A549 (cell line): Measurements from ENCODE around the gene APOM. TPM values are rescaled to one million over a fixed set of nuclear protein-coding genes. Genes with fewer than 3 reads are reported as not detected.

ENCODE experiments used
- BCL3 ChIP-seq: fragments of >200 bp; sonication (Bioruptor Twin); formaldehyde crosslinking; IDR thresholded peaks from 3 replicates; pipeline ENCODE4 v1.6.1; 2016
- CEBPB ChIP-seq, 2 experiments: fragments of >200 bp in 1 of 2; sonication (Bioruptor Twin) in 1 of 2; formaldehyde crosslinking in 1 of 2; IDR thresholded peaks; 2 replicates each; pipeline ENCODE4 v1.6.1; 2012 to 2016
- EHF ChIP-seq: fragments of 250-450 bp; sonication (Bioruptor Pico); IDR thresholded peaks from 2 replicates; pipeline ENCODE4 v1.5.0; 2020; ENCODE audit warnings: mild to moderate bottlenecking
- FOSL2 ChIP-seq, 2 experiments: fragments of 450-650 bp in 1 of 2; fragments of >200 bp in 1 of 2; sonication (Bioruptor Twin) in 1 of 2; formaldehyde crosslinking; IDR thresholded peaks; 2 replicates each; pipeline versions ENCODE4 v1.5.0 to v1.6.1; 2016 to 2020; ENCODE audit warnings: mild to moderate bottlenecking in 1 of 2, moderate library complexity in 1 of 2
- HES2 ChIP-seq: fragments of >200 bp; sonication (Bioruptor Twin); formaldehyde crosslinking; IDR thresholded peaks from 2 replicates; pipeline ENCODE4 v1.6.1; 2016
- HMGXB4 ChIP-seq: fragments of 250-450 bp; sonication (Bioruptor Pico); IDR thresholded peaks from 2 replicates; pipeline ENCODE4 v1.5.0; 2021; ENCODE audit warnings: mild to moderate bottlenecking, moderate library complexity, borderline replicate concordance
- HOXB13 ChIP-seq: fragments of 250-450 bp; sonication (Bioruptor Pico); IDR thresholded peaks from 2 replicates; pipeline ENCODE4 v1.5.0; 2020; ENCODE audit warnings: low read depth, mild to moderate bottlenecking, moderate library complexity
- HOXB5 ChIP-seq: fragments of 250-450 bp; sonication (Bioruptor Pico); IDR thresholded peaks from 2 replicates; pipeline ENCODE4 v1.5.0; 2020; ENCODE audit warnings: mild to moderate bottlenecking, moderate library complexity
- KDM1A ChIP-seq: fragments of 200-600 bp; sonication (generic); IDR thresholded peaks from 2 replicates; pipeline ENCODE4 v1.6.1; 2016; ENCODE audit warnings: low read depth, mild to moderate bottlenecking
- KDM5A ChIP-seq: fragments of 200-600 bp; sonication (generic); IDR thresholded peaks from 2 replicates; pipeline ENCODE4 v1.6.1; 2016; ENCODE audit warnings: antibody characterized with exemption, mild to moderate bottlenecking
- MAZ ChIP-seq: fragments of 150-350 bp; IDR thresholded peaks from 2 replicates; pipeline ENCODE4 v1.6.1; 2014; ENCODE audit warnings: antibody characterized with exemption, low read depth, low read length, borderline replicate concordance
- MYC ChIP-seq: IDR thresholded peaks from 2 replicates; pipeline ENCODE4 v1.6.1; 2012; ENCODE audit warnings: mild to moderate bottlenecking, inconsistent platforms, low read length, improper control_type of control experiment, borderline replicate concordance
- NFE2L2 ChIP-seq: fragments of 150-350 bp; conservative IDR thresholded peaks from 2 replicates; pipeline ENCODE4 v1.6.1; 2014; ENCODE audit warnings: low read length
- PBX3 ChIP-seq: IDR thresholded peaks from 2 replicates; pipeline ENCODE4 v1.6.1; 2012
- POLR2AphosphoS2 ChIP-seq: conservative IDR thresholded peaks from 2 replicates; pipeline ENCODE4 v1.6.1; 2012; ENCODE audit warnings: low read length, improper control_type of control experiment, inconsistent platforms
- RAD21 ChIP-seq, 2 experiments: fragments of >200 bp in 1 of 2; sonication (Bioruptor Twin) in 1 of 2; formaldehyde crosslinking in 1 of 2; IDR thresholded peaks in 1 of 2; conservative IDR thresholded peaks in 1 of 2; 2 replicates in 1 of 2; 3 replicates in 1 of 2; pipeline ENCODE4 v1.6.1; 2012 to 2018; ENCODE audit warnings: inconsistent platforms in 1 of 2
- RNF2 ChIP-seq: fragments of 200-600 bp; sonication (generic); IDR thresholded peaks from 2 replicates; pipeline ENCODE4 v1.6.1; 2016; ENCODE audit warnings: low read depth, mild to moderate bottlenecking, antibody characterized with exemption, moderate library complexity, borderline replicate concordance
- SMC3 ChIP-seq: fragments of >200 bp; sonication (Bioruptor Twin); formaldehyde crosslinking; IDR thresholded peaks from 3 replicates; pipeline ENCODE4 v1.6.1; 2018; ENCODE audit warnings: inconsistent platforms
- TP53 ChIP-seq: fragments of 250-450 bp; sonication (Bioruptor Pico); IDR thresholded peaks from 2 replicates; pipeline ENCODE4 v1.5.0; 2021; ENCODE audit warnings: mild to moderate bottlenecking, moderate library complexity
- ZFP36 ChIP-seq: fragments of 450-650 bp; IDR thresholded peaks from 2 replicates; pipeline ENCODE4 v1.6.1; 2014; ENCODE audit warnings: borderline replicate concordance; ENCODE audit not compliant: partially characterized antibody
- polyA plus RNA-seq, 4 experiments: library from polyadenylated mRNA; depleted of rRNA in 3 of 4; stranded (reverse); fragments of >200 nt; fragmentation: RNase III in 1 of 4; extraction: RNeasy Plus Mini Kit Qiagen cat#74134 plus additional on column Dnase treatment in 1 of 4; gene quantifications; 2 replicates in 3 of 4; 3 replicates in 1 of 4; pipeline ENCODE4 v1.2.3, GENCODE V29; 2011 to 2017
- TF ChIP-seq, protein P1 (sequence below): fragments of 200-600 bp; sonication (generic); IDR thresholded peaks from 2 replicates; pipeline ENCODE4 v1.6.1; 2016; ENCODE audit warnings: antibody characterized with exemption, mild to moderate bottlenecking, moderate library complexity
- TF ChIP-seq, protein P2 (sequence below): IDR thresholded peaks from 2 replicates; pipeline ENCODE4 v1.6.1; 2012
- TF ChIP-seq, protein P3 (sequence below): fragments of 450-650 bp; IDR thresholded peaks from 2 replicates; pipeline ENCODE4 v1.6.1; 2014; ENCODE audit warnings: antibody characterized with exemption

Gene APOM
- polyA plus RNA-seq, 2 of the 4 experiments (the other 2 are of a cell fraction), result 1.5 to 2.6 TPM

DNA sequence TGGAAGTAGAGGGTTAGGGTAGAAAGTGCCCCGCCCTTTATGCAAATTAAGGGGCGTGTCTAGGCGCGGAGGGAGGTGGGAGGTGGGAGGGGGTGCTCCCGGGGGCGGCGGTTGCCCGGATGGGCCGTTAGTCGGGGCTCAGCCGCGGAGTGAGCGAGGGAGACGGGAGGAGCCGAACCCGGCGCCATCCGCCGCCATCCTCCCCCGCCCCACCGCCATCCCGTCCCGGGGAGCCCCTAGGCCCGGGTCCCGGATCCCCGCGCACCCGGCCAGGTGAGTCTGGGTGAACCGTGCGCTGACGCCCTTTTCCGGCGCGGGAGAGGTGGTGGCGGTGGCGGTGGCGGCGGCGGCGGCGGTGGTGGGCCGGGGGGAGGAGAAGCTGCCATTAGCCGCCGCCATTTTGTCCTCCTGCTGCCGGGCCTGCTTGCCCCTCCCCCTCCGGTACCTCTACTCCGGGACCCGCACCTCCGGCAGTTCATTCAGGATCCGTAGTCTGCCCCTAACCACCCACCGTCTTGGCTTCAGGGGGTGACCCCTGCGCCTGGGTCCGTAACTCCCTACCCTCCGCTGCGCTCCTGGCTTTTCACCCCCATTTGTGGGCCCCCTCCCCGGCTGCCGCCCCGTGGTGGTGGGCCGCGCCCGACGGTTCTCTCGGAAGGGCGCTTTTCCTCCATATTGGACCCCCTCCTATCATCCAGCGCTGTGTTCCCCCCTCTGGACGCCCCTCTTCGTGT lies 34.9 kb upstream of the APOM start, which contains the start of gene PRRC2A (continued):
- TF ChIP-seq, protein P1, sequence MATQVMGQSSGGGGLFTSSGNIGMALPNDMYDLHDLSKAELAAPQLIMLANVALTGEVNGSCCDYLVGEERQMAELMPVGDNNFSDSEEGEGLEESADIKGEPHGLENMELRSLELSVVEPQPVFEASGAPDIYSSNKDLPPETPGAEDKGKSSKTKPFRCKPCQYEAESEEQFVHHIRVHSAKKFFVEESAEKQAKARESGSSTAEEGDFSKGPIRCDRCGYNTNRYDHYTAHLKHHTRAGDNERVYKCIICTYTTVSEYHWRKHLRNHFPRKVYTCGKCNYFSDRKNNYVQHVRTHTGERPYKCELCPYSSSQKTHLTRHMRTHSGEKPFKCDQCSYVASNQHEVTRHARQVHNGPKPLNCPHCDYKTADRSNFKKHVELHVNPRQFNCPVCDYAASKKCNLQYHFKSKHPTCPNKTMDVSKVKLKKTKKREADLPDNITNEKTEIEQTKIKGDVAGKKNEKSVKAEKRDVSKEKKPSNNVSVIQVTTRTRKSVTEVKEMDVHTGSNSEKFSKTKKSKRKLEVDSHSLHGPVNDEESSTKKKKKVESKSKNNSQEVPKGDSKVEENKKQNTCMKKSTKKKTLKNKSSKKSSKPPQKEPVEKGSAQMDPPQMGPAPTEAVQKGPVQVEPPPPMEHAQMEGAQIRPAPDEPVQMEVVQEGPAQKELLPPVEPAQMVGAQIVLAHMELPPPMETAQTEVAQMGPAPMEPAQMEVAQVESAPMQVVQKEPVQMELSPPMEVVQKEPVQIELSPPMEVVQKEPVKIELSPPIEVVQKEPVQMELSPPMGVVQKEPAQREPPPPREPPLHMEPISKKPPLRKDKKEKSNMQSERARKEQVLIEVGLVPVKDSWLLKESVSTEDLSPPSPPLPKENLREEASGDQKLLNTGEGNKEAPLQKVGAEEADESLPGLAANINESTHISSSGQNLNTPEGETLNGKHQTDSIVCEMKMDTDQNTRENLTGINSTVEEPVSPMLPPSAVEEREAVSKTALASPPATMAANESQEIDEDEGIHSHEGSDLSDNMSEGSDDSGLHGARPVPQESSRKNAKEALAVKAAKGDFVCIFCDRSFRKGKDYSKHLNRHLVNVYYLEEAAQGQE, result no peak
- TF ChIP-seq, protein P2, sequence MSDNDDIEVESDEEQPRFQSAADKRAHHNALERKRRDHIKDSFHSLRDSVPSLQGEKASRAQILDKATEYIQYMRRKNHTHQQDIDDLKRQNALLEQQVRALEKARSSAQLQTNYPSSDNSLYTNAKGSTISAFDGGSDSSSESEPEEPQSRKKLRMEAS, result no peak; the same call in 1 of the 2 replicates
- TF ChIP-seq RNF2, result no peak
- no peak for TF ChIP-seq HES2
- no peak for TF ChIP-seq RAD21 (conservative IDR thresholded peaks at IDR 0.05 in 1 of 2, IDR thresholded peaks at IDR 0.05 in 1 of 2)
- TF ChIP-seq POLR2AphosphoS2, result no peak
- peak; percentile 98 for TF ChIP-seq MAZ
- TF ChIP-seq ZFP36, result no peak
- TF ChIP-seq FOSL2 (IDR thresholded peaks at IDR 0.05), result no peak
- TF ChIP-seq FOSL2 (CRISPR knock-in tag; IDR thresholded peaks at IDR 0.05), result no peak
- TF ChIP-seq, protein P3, sequence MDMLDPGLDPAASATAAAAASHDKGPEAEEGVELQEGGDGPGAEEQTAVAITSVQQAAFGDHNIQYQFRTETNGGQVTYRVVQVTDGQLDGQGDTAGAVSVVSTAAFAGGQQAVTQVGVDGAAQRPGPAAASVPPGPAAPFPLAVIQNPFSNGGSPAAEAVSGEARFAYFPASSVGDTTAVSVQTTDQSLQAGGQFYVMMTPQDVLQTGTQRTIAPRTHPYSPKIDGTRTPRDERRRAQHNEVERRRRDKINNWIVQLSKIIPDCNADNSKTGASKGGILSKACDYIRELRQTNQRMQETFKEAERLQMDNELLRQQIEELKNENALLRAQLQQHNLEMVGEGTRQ, result no peak
- no peak for TF ChIP-seq EHF (CRISPR knock-in tag)
- TF ChIP-seq KDM1A, result no peak
- TF ChIP-seq HMGXB4, result no peak
- TF ChIP-seq KDM5A, result no peak; the same call in 1 of the 2 replicates
- no peak for TF ChIP-seq TP53 (CRISPR knock-in tag)
- TF ChIP-seq HOXB13 (CRISPR knock-in tag), result no peak
- TF ChIP-seq NFE2L2, result no peak
- TF ChIP-seq MYC, result peak; percentile 37; the same call in 1 of the 2 replicates
- TF ChIP-seq PBX3, result no peak
- no peak for TF ChIP-seq HOXB5 (CRISPR knock-in tag)
- TF ChIP-seq CEBPB (IDR thresholded peaks at IDR 0.05), result no peak
- no peak for TF ChIP-seq BCL3
- no peak for TF ChIP-seq SMC3
